SU-DHL-6 (cell line): ENCODE data around the gene C2CD4A.

ENCODE experiments used
- H2AFZ ChIP-seq: fragments of 200-600 bp; sonication (generic); 2 replicates; pipeline ENCODE4 v1.6.1; 2014; ENCODE audit warnings: low read depth, mild to moderate bottlenecking, moderate library complexity, mixed read lengths, antibody characterized with exemption, low read length; ENCODE audit not compliant: severe bottlenecking
- H3F3A ChIP-seq: fragments of 200-600 bp; shearing (Covaris generic); 2 replicates; pipeline ENCODE4 v1.6.0; 2016; ENCODE audit warnings: antibody characterized with exemption, mild to moderate bottlenecking; ENCODE audit not compliant: insufficient read depth
- H3K27ac ChIP-seq: fragments of 200-600 bp; sonication (generic); 2 replicates; pipeline ENCODE4 v1.5.1; 2016; ENCODE audit warnings: low read depth, mild to moderate bottlenecking, low read length, moderate library complexity, mixed read lengths
- H3K27me3 ChIP-seq: fragments of 200-600 bp; sonication (generic), shearing (Covaris generic); 2 replicates; pipeline ENCODE4 v1.6.0; 2014; ENCODE audit warnings: mild to moderate bottlenecking, low read length
- H3K36me3 ChIP-seq: fragments of 200-600 bp; sonication (generic); 2 replicates; pipeline ENCODE4 v1.6.1; 2014; ENCODE audit warnings: mild to moderate bottlenecking, low read length, mixed read lengths
- H3K4me2 ChIP-seq: fragments of 300-600, 200-600 bp; shearing (Covaris generic), sonication (generic); 2 replicates; pipeline ENCODE4 v1.6.0; 2014; ENCODE audit warnings: low read length, low read depth, mild to moderate bottlenecking; ENCODE audit not compliant: poor library complexity, severe bottlenecking
- H3K4me3 ChIP-seq: fragments of 200-600 bp; sonication (generic); 2 replicates; pipeline ENCODE4 v1.5.1; 2014; ENCODE audit warnings: antibody characterized with exemption, low read length, mild to moderate bottlenecking, mixed read lengths; ENCODE audit not compliant: insufficient read depth, poor library complexity, severe bottlenecking
- H3K79me2 ChIP-seq: fragments of 200-600 bp; sonication (generic); 2 replicates; pipeline ENCODE4 v1.6.1; 2014; ENCODE audit warnings: mild to moderate bottlenecking, low read length, moderate library complexity; ENCODE audit not compliant: insufficient read depth
- H3K9ac ChIP-seq: fragments of 200-600 bp; sonication (generic); 2 replicates; pipeline ENCODE4 v1.7.0; 2014; ENCODE audit warnings: mild to moderate bottlenecking, low read length
- H3K9me2 ChIP-seq: fragments of 200-600 bp; sonication (generic); replicated peaks from 2 replicates; pipeline ENCODE4 v1.6.1; 2014; ENCODE audit warnings: low read length; ENCODE audit not compliant: insufficient read depth
- H3K9me3 ChIP-seq: fragments of 200-600 bp; sonication (generic); 2 replicates; pipeline ENCODE4 v1.6.1; 2014; ENCODE audit warnings: low read length, mixed read lengths; ENCODE audit not compliant: insufficient read depth
- H4K20me1 ChIP-seq: fragments of 200-600 bp; sonication (generic); 2 replicates; pipeline ENCODE4 v1.6.1; 2014; ENCODE audit warnings: low read depth, mild to moderate bottlenecking, antibody characterized with exemption, low read length, moderate library complexity, mixed read lengths
- EZH2phosphoT487 ChIP-seq: fragments of 200-600 bp; sonication (generic), shearing (Covaris generic); conservative IDR thresholded peaks from 2 replicates; pipeline ENCODE4 v1.6.1; 2018; ENCODE audit warnings: mild to moderate bottlenecking, antibody characterized with exemption, low read length, moderate library complexity, mixed read lengths
- TF ChIP-seq, protein P1 (sequence below): fragments of 200-600 bp; sonication (generic); IDR thresholded peaks from one replicate; pipeline ENCODE4 v1.5.1; 2017; ENCODE audit warnings: antibody characterized with exemption, mild to moderate bottlenecking, low read length, moderate library complexity; ENCODE audit not compliant: insufficient read depth, poor library complexity, severe bottlenecking

Gene C2CD4A

DNA sequence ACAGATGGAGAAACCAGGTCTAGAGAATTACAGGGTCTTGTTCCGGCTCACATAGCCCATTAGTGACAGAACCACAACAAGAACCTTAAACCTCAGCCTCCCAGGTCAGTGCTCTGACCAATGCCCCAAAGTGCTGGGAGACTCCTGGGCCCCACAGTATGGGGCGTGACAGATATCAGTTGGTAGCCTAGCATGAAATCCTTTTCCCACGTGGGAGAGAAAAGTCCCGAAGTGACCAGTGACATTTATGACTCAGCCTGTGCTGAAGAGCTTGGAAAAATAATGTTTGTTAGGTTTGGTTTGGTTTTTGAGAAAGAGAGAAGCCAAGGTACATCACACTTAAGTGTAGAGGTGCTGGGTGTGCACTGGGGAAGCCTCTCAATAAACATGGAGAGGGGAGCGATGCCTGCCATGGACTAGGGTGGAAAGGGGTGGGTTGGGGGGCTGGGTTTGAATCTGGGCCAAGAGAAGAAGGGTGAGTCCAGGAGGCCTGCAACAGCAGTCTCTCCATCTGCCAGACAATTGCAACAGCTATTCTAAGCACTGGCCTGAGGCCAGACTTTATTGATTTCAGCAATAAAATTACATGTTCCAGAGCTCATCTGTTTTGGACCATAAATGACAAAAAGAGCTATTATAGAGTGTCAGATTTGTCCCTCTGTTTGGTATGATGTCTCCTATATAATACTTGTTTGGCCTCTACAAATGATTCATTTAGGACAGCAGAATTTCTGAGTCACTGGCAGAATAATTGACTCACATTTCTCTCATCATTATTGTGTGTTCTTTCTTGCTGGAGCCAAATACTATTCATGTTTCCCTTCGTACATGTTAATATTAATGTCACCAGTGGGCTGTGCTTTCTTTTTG, 43.4 kb downstream of the C2CD4A start:
- no peaks in the 10 kb centered on the region for H3K9me3 ChIP-seq
- H3K4me3 ChIP-seq: no peak overlapping the region
- H4K20me1 ChIP-seq: no peaks in the 10 kb centered on the region
- TF ChIP-seq EZH2phosphoT487: no peak
- TF ChIP-seq, protein P1, sequence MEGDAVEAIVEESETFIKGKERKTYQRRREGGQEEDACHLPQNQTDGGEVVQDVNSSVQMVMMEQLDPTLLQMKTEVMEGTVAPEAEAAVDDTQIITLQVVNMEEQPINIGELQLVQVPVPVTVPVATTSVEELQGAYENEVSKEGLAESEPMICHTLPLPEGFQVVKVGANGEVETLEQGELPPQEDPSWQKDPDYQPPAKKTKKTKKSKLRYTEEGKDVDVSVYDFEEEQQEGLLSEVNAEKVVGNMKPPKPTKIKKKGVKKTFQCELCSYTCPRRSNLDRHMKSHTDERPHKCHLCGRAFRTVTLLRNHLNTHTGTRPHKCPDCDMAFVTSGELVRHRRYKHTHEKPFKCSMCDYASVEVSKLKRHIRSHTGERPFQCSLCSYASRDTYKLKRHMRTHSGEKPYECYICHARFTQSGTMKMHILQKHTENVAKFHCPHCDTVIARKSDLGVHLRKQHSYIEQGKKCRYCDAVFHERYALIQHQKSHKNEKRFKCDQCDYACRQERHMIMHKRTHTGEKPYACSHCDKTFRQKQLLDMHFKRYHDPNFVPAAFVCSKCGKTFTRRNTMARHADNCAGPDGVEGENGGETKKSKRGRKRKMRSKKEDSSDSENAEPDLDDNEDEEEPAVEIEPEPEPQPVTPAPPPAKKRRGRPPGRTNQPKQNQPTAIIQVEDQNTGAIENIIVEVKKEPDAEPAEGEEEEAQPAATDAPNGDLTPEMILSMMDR: no peak
- H2AFZ ChIP-seq: no peak overlapping the region
- no peak overlapping the region for H3K4me2 ChIP-seq
- H3K27me3 ChIP-seq: no peaks in the 10 kb centered on the region
- H3K79me2 ChIP-seq: no peaks in the 10 kb centered on the region
- H3K27ac ChIP-seq: no peak overlapping the region
- H3F3A ChIP-seq: no peaks in the 10 kb centered on the region
- H3K36me3 ChIP-seq: no peaks in the 10 kb centered on the region
- no peak overlapping the region for H3K9ac ChIP-seq
- H3K9me2 ChIP-seq: no peaks in the 10 kb centered on the region

DNA sequence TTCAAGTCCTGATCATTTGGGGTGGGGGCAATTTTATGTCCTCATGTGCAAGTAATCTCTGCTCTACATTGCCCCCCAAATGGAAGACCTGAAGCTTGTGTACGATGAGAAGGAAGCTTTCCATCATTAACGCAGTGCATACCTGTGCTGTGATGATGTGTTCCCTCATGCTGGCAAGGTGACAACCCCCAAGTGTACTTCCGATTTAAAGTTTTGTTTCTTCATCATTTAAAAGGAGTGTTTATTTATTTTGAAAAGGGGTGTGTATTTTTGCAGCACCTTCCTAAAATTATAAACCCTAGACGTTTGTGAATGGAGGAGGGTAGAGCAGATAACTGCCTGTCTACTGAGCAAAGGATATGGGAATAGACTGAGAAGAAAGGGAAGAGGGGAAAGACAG, 45.3 kb downstream of the C2CD4A start:
- H3K4me2 ChIP-seq: no peak overlapping the region
- no peaks in the 10 kb centered on the region for H3K79me2 ChIP-seq
- no peak overlapping the region for H3K9ac ChIP-seq

DNA sequence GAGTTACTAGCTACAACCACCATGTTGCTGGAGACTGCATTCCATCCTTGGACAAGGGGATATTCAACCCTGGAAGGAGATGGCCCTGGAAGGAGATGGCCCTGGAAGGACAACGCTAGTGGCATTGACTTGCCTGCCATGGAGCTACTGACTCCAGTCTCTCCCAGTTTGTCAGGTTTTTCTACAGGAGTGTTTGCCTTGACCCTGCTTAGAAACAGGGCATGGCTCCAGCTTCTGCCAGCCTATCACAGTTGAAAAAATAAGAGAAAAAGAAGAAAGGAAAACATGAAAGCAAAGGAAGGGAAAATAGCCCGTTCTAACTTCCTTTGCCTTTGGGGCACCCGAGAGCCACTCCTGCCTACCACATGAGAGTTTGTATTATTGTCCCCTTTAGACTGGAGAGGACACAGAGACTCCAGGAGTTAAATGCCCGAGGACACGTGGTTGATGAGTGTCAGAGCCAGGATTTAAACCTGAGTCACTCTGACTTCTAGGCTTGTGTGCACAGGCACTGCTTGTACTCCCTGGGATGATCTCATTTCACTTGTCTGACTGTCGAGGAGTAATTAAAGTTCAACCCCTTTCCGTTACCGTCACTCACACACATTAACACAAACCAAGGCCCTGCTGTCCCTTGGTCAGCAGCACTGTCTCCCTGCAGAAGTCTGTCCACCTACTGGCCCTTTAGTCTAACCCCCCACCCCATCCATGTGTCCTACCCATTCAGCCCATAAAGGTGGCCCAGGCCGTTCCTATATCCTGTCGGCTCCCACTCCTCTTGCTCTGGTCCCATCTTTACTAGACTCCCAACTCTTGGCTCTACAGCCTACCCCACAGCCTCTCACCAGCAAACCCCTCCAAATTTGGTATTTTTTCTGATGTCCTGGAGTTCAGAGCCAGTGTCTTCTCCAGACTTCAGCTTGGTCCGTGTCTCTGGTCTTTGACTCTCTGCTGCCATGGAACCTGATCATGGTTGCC, 46.1 kb downstream of the C2CD4A start:
- Histone ChIP-seq H2AFZ (no peak overlapping the region), H3K79me2 (no peaks in the 10 kb centered on the region), H3K4me2 (no peak overlapping the region), H3K9me2 (no peaks in the 10 kb centered on the region), H4K20me1 (no peaks in the 10 kb centered on the region), H3K4me3 (no peak overlapping the region), H3K27ac (no peak overlapping the region), H3K36me3 (no peaks in the 10 kb centered on the region), H3F3A (no peaks in the 10 kb centered on the region), H3K9ac (no peak overlapping the region), H3K27me3 (no peaks in the 10 kb centered on the region), H3K9me3 (no peaks in the 10 kb centered on the region)
- no peak for TF ChIP-seq EZH2phosphoT487
- TF ChIP-seq, protein P1: no peak

More for the DNA sequence above, 45.3 kb downstream of the C2CD4A start:
- Histone ChIP-seq H4K20me1 (no peaks in the 10 kb centered on the region), H3K27me3 (no peaks in the 10 kb centered on the region), H3K9me3 (no peaks in the 10 kb centered on the region), H3K27ac (no peak overlapping the region), H3F3A (no peaks in the 10 kb centered on the region), H2AFZ (no peak overlapping the region), H3K36me3 (no peaks in the 10 kb centered on the region), H3K9me2 (no peaks in the 10 kb centered on the region), H3K4me3 (no peak overlapping the region)
- TF ChIP-seq EZH2phosphoT487: no peak
- TF ChIP-seq, protein P1: no peak
